ENCODE data around the gene CDKN2C.

DNA sequence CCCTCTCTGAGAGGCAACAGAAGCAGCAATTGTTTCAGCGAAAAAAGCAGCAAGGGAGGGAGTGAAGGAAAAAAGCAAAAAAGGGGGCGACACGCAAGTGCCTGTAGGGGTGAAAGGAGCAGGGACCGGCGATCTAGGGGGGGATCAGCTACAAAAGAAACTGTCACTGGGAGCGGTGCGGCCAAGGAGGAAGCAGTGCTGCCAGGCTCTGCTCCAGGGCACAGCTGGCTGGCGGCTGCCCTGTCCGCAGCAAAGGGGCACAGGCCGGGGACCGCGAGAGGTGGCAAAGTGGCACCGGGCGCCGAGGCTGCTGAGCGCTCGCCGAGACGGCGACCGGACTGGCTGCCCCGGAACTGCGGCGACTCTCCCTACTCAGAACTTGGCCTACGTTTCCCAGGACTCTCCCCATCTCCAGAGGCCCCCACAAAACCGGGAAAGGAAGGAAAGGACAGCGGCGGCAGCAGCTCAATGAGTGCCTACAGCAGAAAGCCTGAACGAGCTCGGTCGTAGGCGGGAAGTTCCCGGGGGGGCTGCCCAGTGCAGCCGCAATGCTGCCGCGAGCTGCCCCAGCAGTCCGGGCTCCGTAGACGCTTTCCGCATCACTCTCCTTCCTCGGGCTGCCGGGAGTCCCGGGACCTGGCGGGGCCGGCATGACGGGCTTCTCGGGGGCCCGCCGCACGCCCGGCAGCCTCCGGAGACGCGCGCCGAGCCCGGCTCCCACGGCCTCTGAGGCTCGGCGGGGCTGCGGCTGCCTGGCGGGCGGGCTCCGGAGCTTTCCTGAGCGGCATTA, 1.0 kb upstream of the CDKN2C start:
- TF ChIP-seq, protein P1, sequence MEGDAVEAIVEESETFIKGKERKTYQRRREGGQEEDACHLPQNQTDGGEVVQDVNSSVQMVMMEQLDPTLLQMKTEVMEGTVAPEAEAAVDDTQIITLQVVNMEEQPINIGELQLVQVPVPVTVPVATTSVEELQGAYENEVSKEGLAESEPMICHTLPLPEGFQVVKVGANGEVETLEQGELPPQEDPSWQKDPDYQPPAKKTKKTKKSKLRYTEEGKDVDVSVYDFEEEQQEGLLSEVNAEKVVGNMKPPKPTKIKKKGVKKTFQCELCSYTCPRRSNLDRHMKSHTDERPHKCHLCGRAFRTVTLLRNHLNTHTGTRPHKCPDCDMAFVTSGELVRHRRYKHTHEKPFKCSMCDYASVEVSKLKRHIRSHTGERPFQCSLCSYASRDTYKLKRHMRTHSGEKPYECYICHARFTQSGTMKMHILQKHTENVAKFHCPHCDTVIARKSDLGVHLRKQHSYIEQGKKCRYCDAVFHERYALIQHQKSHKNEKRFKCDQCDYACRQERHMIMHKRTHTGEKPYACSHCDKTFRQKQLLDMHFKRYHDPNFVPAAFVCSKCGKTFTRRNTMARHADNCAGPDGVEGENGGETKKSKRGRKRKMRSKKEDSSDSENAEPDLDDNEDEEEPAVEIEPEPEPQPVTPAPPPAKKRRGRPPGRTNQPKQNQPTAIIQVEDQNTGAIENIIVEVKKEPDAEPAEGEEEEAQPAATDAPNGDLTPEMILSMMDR (IDR thresholded peaks at IDR 0.05; ENCODE audit: low read length), result peak; percentile 7; the same call in 1 of the 2 replicates
- TF ChIP-seq EZH2 (IDR thresholded peaks at IDR 0.05; ENCODE audit: borderline replicate concordance, low read length), result no peak

Data from OCI-LY1 (cell line).